IMR-90 (cell line): ENCODE measurements around the gene SLC37A1. TPM values are rescaled to one million over a fixed set of nuclear protein-coding genes. Genes with fewer than 3 reads are reported as not detected.
A peak's percentile ranks its signal among the peaks of the same experiment; 100 is the strongest.

ENCODE experiments used
- ATAC-seq: fragments of 200-7000 bp; cut with Tn5 transposase; 2 replicates; pipeline ENCODE4 v1.9.1; 2020; ENCODE audit warnings: low read depth, mild to moderate bottlenecking, moderate library complexity
- BruUV-seq: library from RNA; stranded (reverse); fragments of 400-500 nt; replicated peaks from 2 replicates; lab custom pipeline; 2021; lab: Mats Ljungman, UMichigan
- CTCF ChIA-PET: fragments of 300-600 bp; formaldehyde crosslinking; extraction: SDS; loops from one replicate; lab custom pipeline; 2021; ENCODE audit warnings: antibody characterized with exemption; lab: Yijun Ruan, JAX
- POLR2A ChIA-PET: fragments of 300-600 bp; sonication (Branson Sonifier 250); formaldehyde crosslinking; loops from one replicate; lab custom pipeline; 2022; ENCODE audit warnings: antibody characterized with exemption; ENCODE audit not compliant: unreplicated experiment; lab: Charles Lee
- DNase-seq: peaks from one replicate; pipeline ENCODE4 v3.0.0; 2013
- H2AFZ ChIP-seq: replicated peaks from 2 replicates; pipeline ENCODE3; 2013; ENCODE audit warnings: low read length, mild to moderate bottlenecking; ENCODE audit not compliant: poor library complexity
- H2AK5ac ChIP-seq: 2 replicates; pipeline ENCODE4 v1.6.1; 2013; ENCODE audit warnings: low read depth, low read length, inconsistent platforms
- H2AK9ac ChIP-seq: replicated peaks from 2 replicates; pipeline ENCODE3; 2013; ENCODE audit warnings: mild to moderate bottlenecking, low read depth, low read length, moderate library complexity; ENCODE audit not compliant: poor library complexity
- H2BK120ac ChIP-seq: 2 replicates; pipeline ENCODE4 v1.6.1; 2013; ENCODE audit warnings: low read depth, low read length, inconsistent platforms
- H2BK15ac ChIP-seq: 3 replicates; pipeline ENCODE4 v1.6.1; 2013; ENCODE audit warnings: low read depth, low read length, inconsistent platforms
- H2BK20ac ChIP-seq: 2 replicates; pipeline ENCODE4 v1.6.1; 2013; ENCODE audit warnings: low read depth, mild to moderate bottlenecking, inconsistent platforms, low read length, moderate library complexity
- H2BK5ac ChIP-seq: 2 replicates; pipeline ENCODE4 v1.6.1; 2013; ENCODE audit warnings: mild to moderate bottlenecking, low read depth, low read length, inconsistent platforms; ENCODE audit not compliant: poor library complexity, severe bottlenecking
- H3K14ac ChIP-seq: replicated peaks from 2 replicates; pipeline ENCODE4 v1.6.1; 2013; ENCODE audit warnings: low read depth, low read length, inconsistent platforms
- H3K18ac ChIP-seq: 2 replicates; pipeline ENCODE4 v1.6.1; 2013; ENCODE audit warnings: low read depth, low read length, control low read depth
- H3K23ac ChIP-seq: 2 replicates; pipeline ENCODE4 v1.6.1; 2013; ENCODE audit warnings: low read depth, low read length, inconsistent platforms
- H3K27ac ChIP-seq: 2 replicates; pipeline ENCODE4 v1.5.1; 2013; ENCODE audit warnings: mild to moderate bottlenecking, control low read depth, low read length; ENCODE audit not compliant: insufficient read depth
- H3K27me3 ChIP-seq: 2 replicates; pipeline ENCODE4 v1.6.1; 2013; ENCODE audit warnings: low read length; ENCODE audit not compliant: control insufficient read depth, insufficient read depth
- H3K36me3 ChIP-seq: 2 replicates; pipeline ENCODE4 v1.6.1; 2013; ENCODE audit warnings: low read length, mixed read lengths; ENCODE audit not compliant: control insufficient read depth, insufficient read depth
- H3K4ac ChIP-seq: 2 replicates; pipeline ENCODE4 v1.6.1; 2013; ENCODE audit warnings: low read depth, low read length, inconsistent platforms
- H3K4me1 ChIP-seq: 2 replicates; pipeline ENCODE4 v1.6.1; 2013; ENCODE audit warnings: low read length, mixed read lengths; ENCODE audit not compliant: control insufficient read depth, insufficient read depth
- H3K4me2 ChIP-seq: 2 replicates; pipeline ENCODE4 v1.6.1; 2013; ENCODE audit warnings: low read depth, mild to moderate bottlenecking, control low read depth, low read length, moderate library complexity
- H3K4me3 ChIP-seq: 2 replicates; pipeline ENCODE4 v1.5.1; 2013; ENCODE audit warnings: low read depth, mild to moderate bottlenecking, control low read depth, low read length, moderate library complexity; ENCODE audit not compliant: insufficient read depth
- H3K56ac ChIP-seq: 2 replicates; pipeline ENCODE4 v1.6.1; 2013; ENCODE audit warnings: low read length, inconsistent platforms; ENCODE audit not compliant: insufficient read depth; ENCODE audit errors: extremely low read depth
- H3K79me1 ChIP-seq, 2 experiments: 2 replicates each; pipeline ENCODE4 v1.6.1; 2013; ENCODE audit warnings: low read length in 2 of 2, inconsistent platforms in 1 of 2, low read depth in 1 of 2
- H3K9ac ChIP-seq: 2 replicates; pipeline ENCODE4 v1.6.1; 2013; ENCODE audit warnings: low read depth, low read length, control low read depth
- H3K9me1 ChIP-seq: 2 replicates; pipeline ENCODE4 v1.6.1; 2013; ENCODE audit warnings: low read length, inconsistent platforms; ENCODE audit not compliant: insufficient read depth
- H3K9me3 ChIP-seq: 2 replicates; pipeline ENCODE4 v1.6.1; 2013; ENCODE audit warnings: low read length; ENCODE audit not compliant: control insufficient read depth, insufficient read depth
- H4K20me1 ChIP-seq: 2 replicates; pipeline ENCODE4 v1.6.1; 2013; ENCODE audit warnings: low read length, inconsistent platforms; ENCODE audit not compliant: insufficient read depth
- H4K5ac ChIP-seq: 2 replicates; pipeline ENCODE4 v1.6.1; 2013; ENCODE audit warnings: mild to moderate bottlenecking, low read depth, low read length, control low read depth
- H4K8ac ChIP-seq, 2 experiments: 2 replicates each; pipeline ENCODE4 v1.6.1; 2013; ENCODE audit warnings: low read depth in 2 of 2, low read length in 2 of 2, control low read depth in 1 of 2, inconsistent platforms in 1 of 2
- H4K91ac ChIP-seq: 2 replicates; pipeline ENCODE4 v1.6.1; 2013; ENCODE audit warnings: low read depth, low read length, inconsistent platforms; ENCODE audit not compliant: insufficient read depth
- BHLHE40 ChIP-seq: fragments of 150-350 bp; IDR thresholded peaks from 2 replicates; pipeline ENCODE4 v1.6.1; 2016; ENCODE audit warnings: mild to moderate bottlenecking, low read depth, low read length
- CEBPB ChIP-seq: IDR thresholded peaks from 2 replicates; pipeline ENCODE4 v1.6.1; 2012; ENCODE audit warnings: low read depth, low read length, improper control_type of control experiment
- CTCF ChIP-seq: conservative IDR thresholded peaks from 2 replicates; pipeline ENCODE4 v1.5.1; 2012; ENCODE audit warnings: mild to moderate bottlenecking, low read depth, low read length, improper control_type of control experiment
- MAZ ChIP-seq: IDR thresholded peaks from 2 replicates; pipeline ENCODE4 v1.6.1; 2012; ENCODE audit warnings: low read depth, mild to moderate bottlenecking, low read length, improper control_type of control experiment, moderate library complexity, borderline replicate concordance
- MXI1 ChIP-seq: IDR thresholded peaks from 2 replicates; pipeline ENCODE4 v1.6.1; 2012; ENCODE audit warnings: low read depth, mild to moderate bottlenecking, low read length, moderate library complexity, borderline replicate concordance
- NFE2L2 ChIP-seq: fragments of 150-350 bp; IDR thresholded peaks from 2 replicates; pipeline ENCODE4 v1.6.1; 2016; ENCODE audit warnings: low read depth, mild to moderate bottlenecking, low read length
- RAD21 ChIP-seq: IDR thresholded peaks from 2 replicates; pipeline ENCODE4 v1.6.1; 2012; ENCODE audit warnings: low read length, improper control_type of control experiment
- RCOR1 ChIP-seq: IDR thresholded peaks from 2 replicates; pipeline ENCODE4 v1.6.1; 2012; ENCODE audit warnings: mild to moderate bottlenecking, low read length, improper control_type of control experiment; ENCODE audit not compliant: insufficient replicate concordance
- SMC3 ChIP-seq: fragments of 150-350 bp; IDR thresholded peaks from 2 replicates; pipeline ENCODE4 v1.6.1; 2016; ENCODE audit warnings: low read depth, mild to moderate bottlenecking, antibody characterized with exemption, low read length, moderate library complexity
- USF2 ChIP-seq: fragments of 150-350 bp; IDR thresholded peaks from 2 replicates; pipeline ENCODE4 v1.6.1; 2017; ENCODE audit warnings: mild to moderate bottlenecking, antibody characterized with exemption, low read length, low read depth
- WGBS, 2 experiments: methylation state at CpG; one replicate each; pipeline versions ENCODE4 v1.1.5 to v1.1.7; 2013; ENCODE audit warnings: missing lambda C conversion rate in 2 of 2; ENCODE audit not compliant: insufficient read length in 1 of 2; ENCODE audit errors: extremely low coverage in 2 of 2; 5-methylcytosine and 5-hydroxymethylcytosine counted together
- dilution Hi-C: fragments of 300-500 bp; cut with HindIII; formaldehyde crosslinking; loops from one replicate; pipeline ENCODE4 v1.14.3; 2018; ENCODE audit warnings: low sequenced_read_pairs; ENCODE audit not compliant: unreplicated experiment
- in situ Hi-C: fragments of 300-500 bp; cut with MboI; formaldehyde crosslinking; loops from 3 replicates; pipeline ENCODE4 v1.14.3; 2019; ENCODE audit warnings: low sequenced_read_pairs, inconsistent platforms, mixed read lengths
- intact Hi-C: fragments of 100-400 bp; cut with micrococcal nuclease; formaldehyde crosslinking; loops from 2 replicates; pipeline ENCODE4 v1.10.0; 2022
- polyA plus RNA-seq, 3 experiments: library from polyadenylated mRNA; depleted of rRNA; stranded (reverse); fragments of >200 nt; gene quantifications; 2 replicates each; pipeline ENCODE4 v1.2.3, GENCODE V29; 2012; ENCODE audit warnings: low replicate concordance in 1 of 3
- total RNA-seq: library from RNA; depleted of rRNA; stranded (reverse); fragments of >200 nt; gene quantifications from 2 replicates; pipeline ENCODE4 v1.2.3, GENCODE V29; 2012

Gene SLC37A1
- total and polyA plus RNA-seq, 2 of the 4 experiments (the other 2 are of a cell fraction), result 0.36 to 0.48 TPM

- WGBS, 2 experiments, result no CpG with 5 or more reads among the region's 8 CpGs
- CTCF ChIA-PET, result no interaction called here
Observed at GRCh38 chr21:42465008-42465802, 48.4 kb upstream of the SLC37A1 start.

More at GRCh38 chr21:42465008-42465802, 48.4 kb upstream of the SLC37A1 start:
- POLR2A ChIA-PET, result no interaction called here
- Histone ChIP-seq H3K4me3 (no peak overlapping the region), H3K36me3 (no peaks in the 10 kb centered on the region), H4K8ac (no peak overlapping the region), H4K20me1 (no peaks in the 10 kb centered on the region), H2AK5ac (no peak overlapping the region), H2AK9ac (peak overlapping the region; percentile 50), H2AFZ (no peak overlapping the region), H3K9me1 (no peaks in the 10 kb centered on the region), H3K23ac (no peak overlapping the region), H3K4me1 (no peaks in the 10 kb centered on the region), H3K27ac (no peak overlapping the region), H3K79me1 (no peaks in the 10 kb centered on the region), H3K4ac (no peak overlapping the region), H2BK20ac (no peak overlapping the region), H3K4me2 (no peak overlapping the region), H3K14ac (no peak overlapping the region), H4K5ac (no peak overlapping the region), H2BK15ac (no peak overlapping the region), H3K56ac (no peak overlapping the region), H3K9me3 (no peaks in the 10 kb centered on the region), H2BK5ac (no peak overlapping the region), H4K91ac (no peak overlapping the region), H3K9ac (no peak overlapping the region), H3K18ac (no peak overlapping the region), H3K27me3 (peaks cover 6% of the 10 kb centered on the region), H2BK120ac (no peak overlapping the region)
- dilution Hi-C loops (no loop called here), intact Hi-C loops (no loop called here), in situ Hi-C loops (no loop called here)
- no peak for DNase-seq
- BruUV-seq, result no TSS peak
- ATAC-seq, result no peak
- no peak for TF ChIP-seq NFE2L2
- no peak for TF ChIP-seq MXI1
- TF ChIP-seq CTCF, result no peak
- TF ChIP-seq SMC3, result no peak
- TF ChIP-seq RCOR1, result no peak
- no peak for TF ChIP-seq RAD21
- no peak for TF ChIP-seq BHLHE40
- TF ChIP-seq CEBPB, result no peak
- TF ChIP-seq USF2, result no peak
- TF ChIP-seq MAZ, result no peak
